Activated T-cell treated with anti-CD3 and anti-CD28 coated beads for 1 hour (primary cell): ENCODE data around the gene NEK7.

Source experiments
- DNase-seq: peaks from one replicate; pipeline ENCODE4 v3.0.0-alpha.2; 2020; ENCODE audit warnings: low read depth

NEK7 gene

DNA sequence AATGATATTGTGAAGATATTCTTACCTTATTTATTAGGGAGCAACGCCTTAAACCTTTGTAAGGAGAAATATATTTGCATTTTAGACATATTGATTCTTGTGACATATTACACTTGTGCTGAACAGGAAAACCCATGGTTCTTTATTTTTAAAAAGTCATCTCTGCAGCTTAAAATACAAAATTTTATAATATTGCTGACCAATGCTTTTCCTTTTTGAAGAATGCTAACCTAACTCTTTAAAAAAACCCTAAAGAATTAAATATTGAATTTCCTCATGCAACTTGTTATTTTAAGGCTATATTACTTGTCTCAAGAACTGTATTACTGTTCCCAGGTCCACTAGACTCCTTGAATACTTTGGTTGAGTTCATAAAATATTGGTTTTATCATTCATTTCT lies 99.0 kb downstream of the NEK7 start:
- DNase-seq: no peak

DNA sequence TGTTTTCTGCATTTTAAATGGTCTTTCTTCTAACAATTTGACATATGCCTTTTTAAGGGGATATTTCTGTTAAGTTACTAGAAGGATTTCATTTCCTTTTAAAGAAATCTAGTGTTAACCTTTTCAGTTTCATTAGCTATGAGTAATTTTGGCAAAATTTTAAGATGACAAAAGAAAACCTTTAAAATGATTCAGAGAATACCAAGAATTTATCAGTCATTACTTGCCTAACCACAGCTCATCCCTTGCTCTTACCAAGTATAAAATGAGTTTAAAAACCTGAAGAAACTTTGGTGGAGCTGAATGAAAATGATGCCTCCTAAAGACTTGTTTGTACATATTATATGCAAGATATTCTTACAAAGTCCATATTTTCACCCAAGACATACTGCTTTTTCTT lies 101.7 kb downstream of the NEK7 start:
- DNase-seq: no peak

DNA sequence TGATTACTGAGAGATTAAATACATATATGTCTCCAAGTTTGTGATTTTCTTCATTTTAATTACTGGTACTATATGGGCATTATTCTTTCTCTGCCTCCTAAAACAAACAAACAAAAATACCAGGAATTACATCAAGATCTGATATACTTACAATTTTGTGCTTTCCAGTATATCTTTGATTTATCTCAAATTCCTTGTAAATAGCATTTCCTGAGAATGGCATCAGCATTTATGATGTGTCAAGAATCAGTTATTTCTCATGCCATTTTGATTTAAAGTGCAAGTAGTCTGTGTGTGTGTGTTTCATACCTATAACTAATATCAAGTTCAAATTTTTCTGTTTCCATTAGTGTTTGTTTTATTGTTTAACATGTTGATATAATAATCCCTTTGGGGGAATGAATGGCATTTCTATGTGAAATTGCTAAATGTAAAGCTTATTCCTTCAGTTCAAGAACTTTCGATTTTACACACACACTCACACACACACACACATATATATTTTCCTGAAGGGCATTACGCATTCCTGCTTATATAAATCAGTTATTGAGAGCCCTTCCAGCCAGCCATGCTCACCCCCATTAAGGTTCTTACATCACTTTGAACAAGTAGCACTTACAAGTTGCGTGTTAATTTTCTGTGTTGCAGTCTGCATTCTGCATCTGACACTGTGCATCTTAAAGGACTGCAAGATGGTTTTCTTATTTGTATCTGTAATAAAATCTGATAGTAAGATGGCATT lies 102.7 kb downstream of the NEK7 start:
- DNase-seq: no peak

DNA sequence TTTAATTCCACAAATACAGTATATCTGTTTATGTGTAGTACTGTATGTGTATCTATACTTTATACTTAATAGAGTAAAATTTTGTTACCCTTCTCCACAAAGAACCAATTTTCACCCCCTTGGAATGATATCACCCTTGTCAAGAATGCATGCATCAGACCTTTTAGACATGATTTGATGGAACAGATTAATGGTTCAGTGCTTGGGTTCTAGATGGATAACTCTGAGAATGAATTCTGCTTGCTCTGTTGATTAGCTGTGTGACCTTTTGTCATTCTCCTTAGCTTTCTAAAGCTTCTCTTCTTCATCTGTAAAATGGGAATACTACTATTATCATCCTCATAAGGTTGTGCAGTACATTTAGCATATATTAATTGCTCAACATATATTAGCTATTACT lies 105.1 kb downstream of the NEK7 start:
- no peak for DNase-seq

DNA sequence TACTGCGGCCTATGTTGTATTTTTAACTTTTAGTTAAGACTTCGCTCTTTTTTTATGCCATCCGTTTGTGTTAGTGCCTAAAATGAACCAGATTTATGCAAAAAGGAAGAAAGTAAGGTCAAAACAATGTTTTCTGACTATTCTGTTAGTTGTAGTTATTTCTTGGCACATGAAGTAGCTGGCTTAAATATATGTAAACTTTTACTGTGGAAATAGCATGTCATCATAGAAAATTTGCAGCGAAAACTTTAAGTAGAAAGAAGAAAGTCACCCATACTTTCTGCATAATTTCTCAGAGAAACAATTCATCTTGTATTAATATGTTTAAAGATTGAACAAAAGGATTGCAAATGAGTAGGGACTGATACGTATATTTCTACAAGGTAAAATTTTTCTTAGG lies 106.4 kb downstream of the NEK7 start:
- no peak for DNase-seq

- DNase-seq: no peak
Observed at GRCh38 chr1:198264282-198264681, 107.5 kb downstream of the NEK7 start.

- DNase-seq: no peak
Observed at GRCh38 chr1:198265073-198265661, 108.4 kb downstream of the NEK7 start.

GRCh38 chr1:198267056-198267455 lies 110.3 kb downstream of the NEK7 start:
- no peak for DNase-seq

- DNase-seq: no peak
Observed at GRCh38 chr1:198267921-198268320, 111.1 kb downstream of the NEK7 start.

- DNase-seq: no peak
Observed at GRCh38 chr1:198268784-198269645, 112.2 kb downstream of the NEK7 start.

- DNase-seq: no peak
Observed at GRCh38 chr1:198269646-198269940, 112.8 kb downstream of the NEK7 start.

DNA sequence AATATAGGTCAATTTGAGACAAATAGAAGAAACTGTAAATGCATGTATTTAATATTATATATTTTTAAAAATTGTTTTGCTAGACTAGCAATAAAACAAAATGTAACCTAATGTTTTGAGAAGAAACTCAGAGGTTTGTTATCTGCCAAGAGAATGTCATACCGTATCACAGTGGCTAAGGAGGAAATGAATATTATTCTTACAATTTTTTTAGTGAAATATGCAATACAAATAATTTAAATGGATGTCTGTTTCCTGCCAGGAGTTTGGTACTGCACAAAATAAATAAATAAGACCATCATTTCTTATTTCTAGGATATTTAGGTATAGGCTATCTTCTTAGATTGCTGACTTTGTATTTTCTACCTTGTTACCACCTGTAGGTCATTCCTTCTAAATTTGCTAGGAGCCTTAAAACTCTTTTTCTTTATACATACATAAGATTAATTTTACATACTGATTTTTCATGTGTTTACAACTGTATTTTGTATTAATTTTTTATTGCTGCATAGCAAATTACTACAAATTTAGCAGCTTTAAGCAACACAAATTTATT lies 113.6 kb downstream of the NEK7 start:
- DNase-seq: no peak

GRCh38 chr1:198271467-198271866 lies 114.7 kb downstream of the NEK7 start:
- DNase-seq: no peak

- no peak for DNase-seq
Observed at GRCh38 chr1:198272492-198272891, 115.7 kb downstream of the NEK7 start.

- DNase-seq: no peak
Observed at GRCh38 chr1:198273748-198274295, 117.0 kb downstream of the NEK7 start.

GRCh38 chr1:198275597-198275996 lies 118.8 kb downstream of the NEK7 start:
- no peak for DNase-seq

- DNase-seq: no peak
Observed at GRCh38 chr1:198276241-198276640, 119.4 kb downstream of the NEK7 start.

DNA sequence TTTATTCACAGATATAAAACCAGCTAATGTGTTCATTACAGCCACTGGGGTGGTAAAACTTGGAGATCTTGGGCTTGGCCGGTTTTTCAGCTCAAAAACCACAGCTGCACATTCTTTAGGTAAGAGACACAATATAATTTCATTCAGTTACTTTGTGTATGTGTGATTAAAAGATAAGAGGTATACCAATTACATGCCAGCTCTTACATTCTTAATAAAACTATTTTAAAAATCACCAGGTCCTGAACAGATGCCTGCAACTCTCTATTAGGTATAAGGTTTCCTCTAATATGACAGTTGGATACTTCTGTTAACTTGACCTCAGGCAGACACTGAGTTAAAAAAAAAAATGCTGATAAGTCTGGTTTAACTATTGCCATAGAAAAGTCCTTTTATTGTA lies 122.1 kb downstream of the NEK7 start:
- DNase-seq: no peak

- DNase-seq: no peak
Observed at GRCh38 chr1:198280080-198280479, 123.3 kb downstream of the NEK7 start.

DNA sequence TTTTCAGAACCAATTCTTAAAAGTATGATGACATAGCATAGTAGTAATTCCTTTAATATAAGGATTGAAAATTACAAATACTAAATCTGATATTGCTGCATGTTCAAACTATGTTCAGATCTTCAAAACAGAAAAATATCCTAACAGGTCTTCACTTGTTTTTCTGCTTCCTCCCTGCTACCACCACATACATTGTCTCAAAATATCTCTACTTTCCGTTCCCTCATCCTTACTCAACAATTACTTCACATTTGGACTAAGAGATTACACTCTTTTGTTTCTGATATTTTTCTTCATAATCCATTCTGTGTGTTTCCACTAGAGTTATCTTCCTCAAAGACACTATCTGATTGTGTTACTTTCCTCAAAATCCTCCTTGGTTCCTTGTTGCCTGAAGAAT lies 125.1 kb downstream of the NEK7 start:
- no peak for DNase-seq

- DNase-seq: no peak
Observed at GRCh38 chr1:198283222-198283621, 126.4 kb downstream of the NEK7 start.

DNA sequence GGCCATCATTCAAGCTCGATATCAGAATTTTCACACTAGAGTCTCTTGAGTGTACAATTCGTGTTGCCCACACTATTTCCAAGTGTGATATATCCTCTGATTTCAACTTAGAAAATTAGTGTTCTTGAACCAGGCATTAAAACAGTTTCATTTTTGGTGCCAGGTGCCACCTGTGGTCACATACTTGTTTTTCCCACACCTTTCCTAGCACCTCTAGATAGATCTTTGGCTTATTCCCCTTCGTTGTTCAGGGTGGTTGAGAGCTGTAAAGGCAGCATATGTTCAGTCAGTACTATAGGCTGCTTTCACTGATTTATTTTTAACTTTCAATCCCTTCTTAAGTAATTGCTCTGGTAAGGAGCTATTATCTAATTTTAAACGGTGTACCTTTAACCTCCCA lies 131.1 kb downstream of the NEK7 start:
- no peak for DNase-seq
